Esophagus squamous epithelium (tissue), 5 donors: Measurements from ENCODE around the gene TIMM9. TPM values are rescaled to one million over a fixed set of nuclear protein-coding genes. Genes with fewer than 3 reads are reported as not detected.
"Not testable (repeated sequence)": the region's sequence is repeated elsewhere in the genome, so short reads cannot be mapped to it uniquely, and the experiment has no call there.

ENCODE experiments used
- DNase-seq: peaks from one replicate; lab custom pipeline; 2025; lab: John Stamatoyannopoulos, UW
- H3K27ac ChIP-seq, 4 donors: fragments of 200-600 bp; sonication (generic); one replicate each; pipeline ENCODE4 v1.5.1; 2016 to 2019; ENCODE audit warnings: mild to moderate bottlenecking in 1 of 4
- H3K27me3 ChIP-seq, 4 donors: fragments of 200-600 bp; sonication (generic); 1 replicate in 3 of 4; 2 replicates in 1 of 4; pipeline versions ENCODE4 v1.5.1 to v1.6.0; 2017 to 2021; ENCODE audit warnings: antibody characterized with exemption in 1 of 4
- H3K36me3 ChIP-seq, 3 donors: fragments of 200-600 bp; sonication (generic); one replicate each; pipeline ENCODE4 v1.5.1; 2016 to 2019
- H3K4me1 ChIP-seq, 3 donors: fragments of 200-600 bp; sonication (generic); one replicate each; pipeline ENCODE4 v1.5.1; 2017 to 2019
- H3K4me3 ChIP-seq, 4 donors: fragments of 200-600 bp; sonication (generic); 1 replicate in 3 of 4; 2 replicates in 1 of 4; pipeline ENCODE4 v1.5.1; 2016 to 2019; ENCODE audit warnings: mild to moderate bottlenecking in 2 of 4, moderate library complexity in 1 of 4
- H3K9me3 ChIP-seq, 3 donors: fragments of 200-600 bp; sonication (generic); one replicate each; pipeline ENCODE4 v1.5.1; 2016 to 2019
- POLR2A ChIP-seq, 4 donors: fragments of 450-650 bp; IDR thresholded peaks; one replicate each; pipeline ENCODE4 v1.6.1; 2017; ENCODE audit warnings: antibody characterized with exemption in 4 of 4, mild to moderate bottlenecking in 4 of 4, moderate library complexity in 3 of 4
- WGBS, 2 donors: methylation state at CpG; one replicate each; pipeline ENCODE4 v1.1.5; 2018; 5-methylcytosine and 5-hydroxymethylcytosine counted together
- intact Hi-C: fragments of 100-400 bp; cut with DNase I; formaldehyde crosslinking; loops from one replicate; pipeline ENCODE4 v1.15.0; 2022
- total RNA-seq, 4 donors: library from RNA; depleted of rRNA; stranded (reverse); fragments of >200 nt; gene quantifications; one replicate each; pipeline ENCODE4 v1.1.0, GENCODE V29; 2016
- TF ChIP-seq, protein P1 (sequence below), 6 experiments: fragments of 450-650 bp in 4 of 6; fragments of 200-600 bp in 2 of 6; sonication (generic) in 2 of 6; IDR thresholded peaks; one replicate each; pipeline ENCODE4 v1.5.1; 2016 to 2019; ENCODE audit warnings: antibody characterized with exemption in 6 of 6, mild to moderate bottlenecking in 4 of 6, moderate library complexity in 4 of 6
- donor health status: DM: yes; HTN: yes; CAD: no.

TIMM9 gene
- total RNA-seq, 4 donors from 2014 or later: 34.0 to 65.0 (median 59.0) TPM

DNA sequence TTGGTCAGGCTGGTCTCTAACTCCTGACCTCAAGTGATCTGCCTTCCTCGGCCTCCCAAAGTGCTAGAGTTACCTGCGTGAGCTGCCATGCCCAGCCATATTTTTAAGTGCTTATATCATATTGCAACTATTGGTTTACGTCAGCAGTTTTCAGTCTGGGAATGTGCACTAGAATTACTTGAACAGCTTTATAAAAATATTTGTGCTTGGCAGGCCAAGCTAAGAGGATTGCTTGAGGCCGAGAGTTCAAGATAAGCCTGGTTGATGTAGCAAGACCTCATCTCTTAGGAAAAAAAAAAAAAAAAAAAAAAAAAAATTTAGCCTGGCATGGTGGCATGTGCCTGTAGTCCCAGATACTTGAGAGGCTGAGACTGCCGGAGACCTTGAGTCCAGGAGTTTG lies 17.3 kb upstream of the TIMM9 start:
- Histone ChIP-seq H3K36me3 (peaks cover 6 to 96% (median 8%) of the 10 kb centered on the region in 3 donors), H3K27ac (no peak overlapping the region), H3K9me3 (no peaks in the 10 kb centered on the region), H3K27me3 (no peaks in the 10 kb centered on the region), H3K4me3 (no peak overlapping the region), H3K4me1 (no peaks in the 10 kb centered on the region)
- WGBS, 2 donors: 85 to 96% methylated on average over 3 to 5 of the region's 5 CpGs
- intact Hi-C loops: no loop called here
- DNase-seq: no peak
- TF ChIP-seq POLR2A (IDR thresholded peaks at IDR 0.05): no peak
- TF ChIP-seq, protein P1, sequence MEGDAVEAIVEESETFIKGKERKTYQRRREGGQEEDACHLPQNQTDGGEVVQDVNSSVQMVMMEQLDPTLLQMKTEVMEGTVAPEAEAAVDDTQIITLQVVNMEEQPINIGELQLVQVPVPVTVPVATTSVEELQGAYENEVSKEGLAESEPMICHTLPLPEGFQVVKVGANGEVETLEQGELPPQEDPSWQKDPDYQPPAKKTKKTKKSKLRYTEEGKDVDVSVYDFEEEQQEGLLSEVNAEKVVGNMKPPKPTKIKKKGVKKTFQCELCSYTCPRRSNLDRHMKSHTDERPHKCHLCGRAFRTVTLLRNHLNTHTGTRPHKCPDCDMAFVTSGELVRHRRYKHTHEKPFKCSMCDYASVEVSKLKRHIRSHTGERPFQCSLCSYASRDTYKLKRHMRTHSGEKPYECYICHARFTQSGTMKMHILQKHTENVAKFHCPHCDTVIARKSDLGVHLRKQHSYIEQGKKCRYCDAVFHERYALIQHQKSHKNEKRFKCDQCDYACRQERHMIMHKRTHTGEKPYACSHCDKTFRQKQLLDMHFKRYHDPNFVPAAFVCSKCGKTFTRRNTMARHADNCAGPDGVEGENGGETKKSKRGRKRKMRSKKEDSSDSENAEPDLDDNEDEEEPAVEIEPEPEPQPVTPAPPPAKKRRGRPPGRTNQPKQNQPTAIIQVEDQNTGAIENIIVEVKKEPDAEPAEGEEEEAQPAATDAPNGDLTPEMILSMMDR (IDR thresholded peaks at IDR 0.05): no peak

DNA sequence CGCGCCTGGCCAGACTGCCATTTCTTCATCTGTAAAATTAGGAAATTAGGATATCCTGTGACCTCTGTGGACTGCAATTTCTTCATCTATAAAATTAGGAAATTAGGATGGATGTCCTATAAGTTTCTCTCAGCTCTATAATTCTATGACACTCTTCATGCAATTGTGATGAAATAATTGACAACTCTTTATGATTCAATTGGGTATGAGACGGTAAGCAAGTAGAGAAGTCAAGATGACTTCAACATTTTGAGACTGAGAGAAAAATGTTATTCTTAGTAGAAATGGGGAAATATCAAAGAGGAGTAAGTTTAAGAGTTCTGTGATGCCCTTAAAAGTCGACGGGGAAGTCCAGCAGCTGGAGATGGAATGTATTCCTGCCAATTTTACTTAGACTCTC lies 12.1 kb upstream of the TIMM9 start:
- peaks cover 4 to 100% (median 6%) of the 10 kb centered on the region in 3 donors for H3K36me3 ChIP-seq
- no peak for TF ChIP-seq POLR2A (IDR thresholded peaks at IDR 0.05)
- WGBS, 2 donors: 68 to 87% methylated on average over 3 to 5 of the region's 5 CpGs
- no peaks in the 10 kb centered on the region for H3K4me1 ChIP-seq
- intact Hi-C loops: no loop called here
- no peak overlapping the region for H3K27ac ChIP-seq
- H3K27me3 ChIP-seq: no peaks in the 10 kb centered on the region
- no peaks in the 10 kb centered on the region for H3K9me3 ChIP-seq
- no peak overlapping the region for H3K4me3 ChIP-seq
- no peak for DNase-seq

DNA sequence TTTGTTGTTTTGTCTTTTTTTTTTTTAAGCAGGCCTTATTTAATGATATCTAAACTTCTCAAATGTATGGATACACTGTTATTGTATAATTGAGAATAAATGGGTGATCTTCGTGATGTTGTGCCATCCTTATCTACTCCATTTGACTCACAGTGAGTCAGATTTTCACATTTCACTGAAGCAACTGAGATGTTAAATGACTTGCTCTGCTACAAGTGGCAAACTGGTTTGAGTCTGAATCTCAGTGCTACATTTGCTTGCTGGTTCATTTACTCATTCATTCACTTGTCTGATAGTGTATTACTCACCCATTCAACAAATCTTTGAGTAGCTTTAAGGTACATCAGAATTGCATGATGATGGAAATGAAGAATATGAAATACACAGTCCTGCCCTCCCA lies 2.8 kb upstream of the TIMM9 start:
- intact Hi-C loops: no loop called here

DNA sequence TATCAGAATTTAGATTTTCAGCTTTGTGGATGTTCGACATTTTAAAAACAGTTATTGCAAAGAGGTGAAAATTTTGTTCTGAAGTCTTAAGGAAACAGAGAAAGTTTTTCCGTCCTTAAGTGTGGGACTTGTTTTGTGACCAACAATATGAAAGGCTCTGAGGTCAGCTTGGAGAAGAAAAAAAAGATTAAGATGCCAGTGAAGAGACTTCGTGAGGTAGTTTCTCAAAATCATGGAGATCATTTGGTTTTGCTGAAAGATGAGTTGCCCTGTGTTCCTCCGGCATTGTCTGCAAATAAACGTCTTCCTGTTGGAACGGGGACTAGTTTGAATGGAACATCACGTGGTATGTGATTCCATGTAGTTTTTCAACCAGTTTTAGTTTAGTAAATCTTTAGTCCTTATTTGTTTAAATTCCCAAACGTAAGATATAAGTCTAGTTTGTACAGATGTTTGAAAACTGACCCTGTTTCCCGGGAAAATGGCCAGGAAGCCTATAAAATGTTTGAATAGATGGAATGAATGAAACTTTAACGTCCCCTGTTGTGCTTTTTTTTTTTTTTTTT lies 870 bp upstream of the TIMM9 start:
- 0% methylated on average over 10 of the region's 10 CpGs for WGBS, 2 donors
- DNase-seq: no peak
- intact Hi-C loops: no loop called here
- H3K4me3 ChIP-seq: peak overlapping the region; percentile 73 to 96 (median 90)
- H3K27ac ChIP-seq: peak overlapping the region; percentile 88 to 97 (median 90)
- H3K9me3 ChIP-seq: no peaks in the 10 kb centered on the region
- no peak for TF ChIP-seq POLR2A (IDR thresholded peaks at IDR 0.05)
- TF ChIP-seq, protein P1 (IDR thresholded peaks at IDR 0.05): no peak
- peaks cover 0 to 30% (median 5%) of the 10 kb centered on the region in 3 donors for H3K36me3 ChIP-seq
- H3K27me3 ChIP-seq: no peaks in the 10 kb centered on the region
- peaks cover 3 to 40% (median 18%) of the 10 kb centered on the region in 3 donors for H3K4me1 ChIP-seq

More for the DNA sequence above, 2.8 kb upstream of the TIMM9 start:
- Histone ChIP-seq H3K36me3 (peaks cover 0 to 43% (median 0%) of the 10 kb centered on the region in 3 donors), H3K27me3 (no peaks in the 10 kb centered on the region), H3K4me1 (peaks cover 3 to 37% (median 18%) of the 10 kb centered on the region in 3 donors), H3K27ac (no peak overlapping the region), H3K9me3 (no peaks in the 10 kb centered on the region), H3K4me3 (no peak overlapping the region)
- no peak for DNase-seq
- WGBS, 2 donors: 15 to 35% methylated on average over 1 of the region's 1 CpG
- TF ChIP-seq, protein P1 (IDR thresholded peaks at IDR 0.05): no peak
- TF ChIP-seq POLR2A (IDR thresholded peaks at IDR 0.05): no peak

DNA sequence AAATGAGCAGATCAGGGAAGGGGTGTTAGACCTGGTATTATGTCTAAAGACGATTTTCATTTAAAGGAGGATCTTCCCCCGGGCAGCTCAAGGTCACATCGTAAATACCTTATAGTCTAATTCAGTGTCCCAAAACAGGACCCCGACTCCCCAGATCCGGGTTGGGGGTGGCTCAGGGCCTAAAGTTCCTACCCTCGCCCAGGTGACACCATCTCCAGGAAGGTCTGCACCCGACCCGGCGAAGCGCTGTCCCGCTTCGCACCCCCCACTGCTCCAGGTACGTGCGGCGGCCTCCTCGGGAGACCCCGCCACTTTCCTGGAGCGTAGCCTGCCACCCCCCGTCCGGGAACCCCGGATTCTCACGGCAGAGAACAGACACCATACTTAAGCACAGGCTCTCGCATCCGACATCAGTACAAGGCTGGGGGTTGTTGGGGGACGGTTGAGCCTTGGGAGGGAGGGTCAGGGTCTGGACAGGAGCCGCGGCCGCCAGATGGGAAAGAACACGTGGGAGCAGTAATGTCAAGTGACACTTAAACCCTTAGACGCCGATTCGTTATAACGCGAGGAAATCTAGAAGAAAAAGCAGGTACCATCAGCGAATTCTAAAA lies 556 bp downstream of the TIMM9 start:
- H3K4me3 ChIP-seq: peak overlapping the region; percentile 73 to 96 (median 90)
- H3K27me3 ChIP-seq: no peaks in the 10 kb centered on the region
- H3K9me3 ChIP-seq: no peaks in the 10 kb centered on the region
- TF ChIP-seq, protein P1 (IDR thresholded peaks at IDR 0.05): no peak
- no peak for TF ChIP-seq POLR2A (IDR thresholded peaks at IDR 0.05)
- H3K36me3 ChIP-seq: peaks cover 0 to 30% (median 11%) of the 10 kb centered on the region in 3 donors
- H3K4me1 ChIP-seq: peaks cover 3 to 40% (median 18%) of the 10 kb centered on the region in 3 donors
- H3K27ac ChIP-seq: peak overlapping the region; percentile 88 to 97 (median 90)
- DNase-seq: no peak
- 0 to 1% methylated on average over 16 to 18 of the region's 35 CpGs for whole genome bisulfite sequencing, 2 donors
- intact Hi-C loops: no loop called here

DNA sequence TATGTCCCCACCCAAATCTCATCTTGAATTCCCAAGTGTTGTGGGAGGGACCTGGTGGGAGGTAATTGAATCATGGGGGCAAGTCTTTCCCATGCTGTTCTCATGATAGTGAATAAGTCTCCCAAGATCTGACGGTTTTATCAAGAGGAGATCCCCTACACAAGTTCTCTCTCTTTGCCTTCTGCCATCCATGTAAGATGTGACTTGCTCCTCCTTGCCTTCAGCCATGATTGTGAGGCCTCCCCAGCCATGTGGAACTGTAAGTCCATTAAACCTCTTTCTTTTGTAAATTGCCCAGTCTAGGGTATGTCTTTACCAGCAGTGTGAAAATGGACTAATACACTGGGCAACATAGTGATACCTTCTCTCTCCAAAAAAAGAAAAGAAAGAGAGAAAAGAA lies 10.4 kb downstream of the TIMM9 start:
- H3K4me3 ChIP-seq, intact Hi-C loops, H3K9me3 ChIP-seq, DNase-seq, H3K27me3 ChIP-seq, H3K4me1 ChIP-seq, H3K27ac ChIP-seq: not testable (repeated sequence)
- WGBS, 2 donors: 90 to 91% methylated on average over 1 of the region's 1 CpG
- H3K36me3 ChIP-seq: peaks cover 0 to 87% (median 0%) of the 10 kb centered on the region in 3 donors
